PC-3 (cell line): ENCODE measurements around the gene ICOSLG. TPM values are rescaled to one million over a fixed set of nuclear protein-coding genes. Genes with fewer than 3 reads are reported as not detected.

Experiments
- ATAC-seq: fragments of 200-7000 bp; cut with Tn5 transposase; 2 replicates; pipeline ENCODE4 v1.9.1; 2020; ENCODE audit warnings: mild to moderate bottlenecking, moderate library complexity
- BruUV-seq: library from RNA; stranded (reverse); fragments of 400-500 nt; replicated peaks from 2 replicates; lab custom pipeline; 2021; lab: Mats Ljungman, UMichigan
- CTCF ChIA-PET: fragments of 300-600 bp; sonication (Branson Sonifier 250); formaldehyde crosslinking; loops from one replicate; lab custom pipeline; 2022; ENCODE audit warnings: antibody characterized with exemption; lab: Charles Lee
- POLR2A ChIA-PET: fragments of 300-600 bp; sonication (Branson Sonifier 250); formaldehyde crosslinking; loops from one replicate; lab custom pipeline; 2022; ENCODE audit warnings: antibody characterized with exemption; ENCODE audit not compliant: unreplicated experiment; lab: Charles Lee
- DNase-seq: peaks from one replicate; pipeline ENCODE4 v3.0.0-alpha.2; 2015
- H2AFZ ChIP-seq: fragments of 300-600 bp; sonication (generic); 2 replicates; pipeline ENCODE4 v1.6.0; 2016; ENCODE audit warnings: antibody characterized with exemption, low read length
- H3F3A ChIP-seq: fragments of 300-600 bp; sonication (generic); one replicate; pipeline ENCODE4 v1.6.0; 2017; ENCODE audit warnings: antibody characterized with exemption, low read length, control low read depth, mild to moderate bottlenecking; ENCODE audit not compliant: unreplicated experiment
- H3K27ac ChIP-seq: fragments of 300-600 bp; sonication (generic); 2 replicates; pipeline ENCODE4 v1.5.1; 2016; ENCODE audit warnings: mild to moderate bottlenecking, low read length
- H3K27me3 ChIP-seq: fragments of 300-600 bp; sonication (generic); 2 replicates; pipeline ENCODE4 v1.6.1; 2016; ENCODE audit warnings: low read length, mixed read lengths
- H3K36me3 ChIP-seq: fragments of 300-600 bp; sonication (generic); 2 replicates; pipeline ENCODE4 v1.6.1; 2016; ENCODE audit warnings: low read depth, mixed run types, low read length, mixed read lengths
- H3K4me1 ChIP-seq: fragments of 300-600 bp; sonication (generic); 2 replicates; pipeline ENCODE4 v1.5.1; 2016; ENCODE audit warnings: low read length; ENCODE audit not compliant: insufficient read depth
- H3K4me2 ChIP-seq: fragments of 300-600 bp; sonication (generic); 2 replicates; pipeline ENCODE4 v1.6.0; 2016; ENCODE audit warnings: low read length
- H3K4me3 ChIP-seq: fragments of 300-600 bp; sonication (generic); 2 replicates; pipeline ENCODE4 v1.5.1; 2016; ENCODE audit warnings: mild to moderate bottlenecking, low read length, mixed read lengths
- H3K79me2 ChIP-seq: fragments of 300-600 bp; sonication (generic); 2 replicates; pipeline ENCODE4 v1.6.1; 2017; ENCODE audit warnings: low read length, mixed read lengths
- H3K9ac ChIP-seq: fragments of 300-600 bp; sonication (generic); 2 replicates; pipeline ENCODE4 v1.6.0; 2016; ENCODE audit warnings: mild to moderate bottlenecking, low read length
- H3K9me2 ChIP-seq: fragments of 300-600 bp; sonication (generic); replicated peaks from 2 replicates; pipeline ENCODE4 v1.6.1; 2016; ENCODE audit warnings: mixed run types, low read length, mixed read lengths
- H3K9me3 ChIP-seq: fragments of 300-600 bp; sonication (generic); 2 replicates; pipeline ENCODE4 v1.6.1; 2016; ENCODE audit warnings: low read length, mixed read lengths
- H4K20me1 ChIP-seq: fragments of 300-600 bp; sonication (generic); 2 replicates; pipeline ENCODE4 v1.6.1; 2016; ENCODE audit warnings: low read length, mixed read lengths
- CTCF ChIP-seq: fragments of 300-600 bp; sonication (generic); conservative IDR thresholded peaks from 2 replicates; pipeline ENCODE4 v1.5.1; 2017; ENCODE audit warnings: antibody characterized with exemption, low read depth, mild to moderate bottlenecking, low read length
- EZH2 ChIP-seq: fragments of 300-600 bp; sonication (generic); IDR thresholded peaks from one replicate; pipeline ENCODE4 v1.6.1; 2017; ENCODE audit warnings: antibody characterized with exemption, mild to moderate bottlenecking, low read length; ENCODE audit not compliant: unreplicated experiment
- EZH2phosphoT487 ChIP-seq: fragments of 300-600 bp; sonication (generic); IDR thresholded peaks from 2 replicates; pipeline ENCODE4 v1.6.1; 2018; ENCODE audit warnings: mild to moderate bottlenecking, antibody characterized with exemption, low read length, borderline replicate concordance
- intact Hi-C: fragments of 100-400 bp; cut with micrococcal nuclease; formaldehyde crosslinking; loops from 2 replicates; pipeline ENCODE4 v1.9.0; 2023
- total RNA-seq: library from RNA; depleted of rRNA; stranded (reverse); fragments of >200 nt; gene quantifications from 2 replicates; pipeline ENCODE4 v1.2.3, GENCODE V29; 2014

Gene ICOSLG
- total RNA-seq, 1 experiment from 2014 or later: 11.6 TPM

GRCh38 chr21:44263221-44263760, 22.5 kb upstream of the ICOSLG start:
- no peaks in the 10 kb centered on the region for H3F3A ChIP-seq

GRCh38 chr21:44262338-44263056, 21.8 kb upstream of the ICOSLG start:
- H3K9me2 ChIP-seq: no peaks in the 10 kb centered on the region
- H3F3A ChIP-seq: no peaks in the 10 kb centered on the region
- BruUV-seq: no TSS peak
- no peak overlapping the region for H3K4me3 ChIP-seq
- no peak for TF ChIP-seq EZH2
- TF ChIP-seq CTCF: no peak
- no peak for TF ChIP-seq EZH2phosphoT487
- intact Hi-C loops: no loop called here
- CTCF ChIA-PET: no interaction called here
- H3K9ac ChIP-seq: no peak overlapping the region
- H3K4me1 ChIP-seq: no peaks in the 10 kb centered on the region
- ATAC-seq (no peak), DNase-seq (no peak)
- H3K27me3 ChIP-seq: no peaks in the 10 kb centered on the region
- no peaks in the 10 kb centered on the region for H4K20me1 ChIP-seq
- no peaks in the 10 kb centered on the region for H3K36me3 ChIP-seq
- no peak overlapping the region for H3K27ac ChIP-seq
- POLR2A ChIA-PET: no interaction called here
- no peak overlapping the region for H3K4me2 ChIP-seq
- no peak overlapping the region for H2AFZ ChIP-seq
- no peaks in the 10 kb centered on the region for H3K9me3 ChIP-seq
- no peaks in the 10 kb centered on the region for H3K79me2 ChIP-seq

More at GRCh38 chr21:44263221-44263760, 22.5 kb upstream of the ICOSLG start:
- no peak for ATAC-seq
- no peaks in the 10 kb centered on the region for H3K79me2 ChIP-seq
- H3K4me2 ChIP-seq: no peak overlapping the region
- H3K4me3 ChIP-seq: no peak overlapping the region
- no peaks in the 10 kb centered on the region for H3K9me3 ChIP-seq
- H3K9me2 ChIP-seq: no peaks in the 10 kb centered on the region
- H3K36me3 ChIP-seq: no peaks in the 10 kb centered on the region
- CTCF ChIA-PET: no interaction called here
- no peak overlapping the region for H3K9ac ChIP-seq
- POLR2A ChIA-PET: interaction anchor here (0.5 kb wide), 1 partner anchor 76 kb away, joined by 3 read pairs; the partner anchor contains the start of gene CFAP410
- H2AFZ ChIP-seq: no peak overlapping the region
- no TSS peak for BruUV-seq
- DNase-seq: no peak
- H4K20me1 ChIP-seq: no peaks in the 10 kb centered on the region
- no peaks in the 10 kb centered on the region for H3K4me1 ChIP-seq
- intact Hi-C loops: no loop called here
- no peaks in the 10 kb centered on the region for H3K27me3 ChIP-seq
- no peak overlapping the region for H3K27ac ChIP-seq
- TF ChIP-seq EZH2 (no peak), EZH2phosphoT487 (no peak), CTCF (no peak)
